PFSK-1 (cell line): ENCODE data around the gene TRRAP.

Source experiments
- POLR2AphosphoS5 ChIP-seq: IDR thresholded peaks from 2 replicates; pipeline ENCODE4 v1.6.1; 2012; ENCODE audit warnings: low read depth, mild to moderate bottlenecking, control low read depth, low read length, moderate library complexity
- TF ChIP-seq, protein P1 (sequence below), 2 experiments: IDR thresholded peaks; 2 replicates each; pipeline versions ENCODE4 v1.6.1 to v1.8.0; 2011 to 2012; ENCODE audit warnings: low read depth in 2 of 2, low read length in 2 of 2, control low read depth in 1 of 2, inconsistent platforms in 1 of 2, mild to moderate bottlenecking in 1 of 2, moderate library complexity in 1 of 2; ENCODE audit not compliant: insufficient read depth in 1 of 2

DNA sequence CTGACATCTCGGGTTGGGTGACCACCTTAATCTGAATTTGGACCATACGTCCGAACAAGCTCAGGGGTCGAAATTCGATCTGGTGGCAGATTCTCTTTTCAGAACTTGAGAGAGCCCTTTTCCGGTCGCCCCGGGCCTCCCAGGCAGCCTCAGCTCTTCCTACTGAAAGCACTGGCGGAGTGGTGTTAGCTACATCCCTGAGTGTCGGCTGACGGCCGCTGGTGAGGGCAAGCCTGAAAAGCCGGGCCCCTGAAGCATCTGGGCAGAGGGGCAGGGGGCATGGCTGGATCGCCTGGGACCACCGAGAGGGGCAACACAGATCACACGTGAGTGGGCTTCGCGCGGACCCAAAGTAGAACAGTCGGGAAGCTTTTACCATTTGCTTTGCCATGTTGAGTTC, 149.5 kb downstream of the TRRAP start:
- TF ChIP-seq, protein P1, sequence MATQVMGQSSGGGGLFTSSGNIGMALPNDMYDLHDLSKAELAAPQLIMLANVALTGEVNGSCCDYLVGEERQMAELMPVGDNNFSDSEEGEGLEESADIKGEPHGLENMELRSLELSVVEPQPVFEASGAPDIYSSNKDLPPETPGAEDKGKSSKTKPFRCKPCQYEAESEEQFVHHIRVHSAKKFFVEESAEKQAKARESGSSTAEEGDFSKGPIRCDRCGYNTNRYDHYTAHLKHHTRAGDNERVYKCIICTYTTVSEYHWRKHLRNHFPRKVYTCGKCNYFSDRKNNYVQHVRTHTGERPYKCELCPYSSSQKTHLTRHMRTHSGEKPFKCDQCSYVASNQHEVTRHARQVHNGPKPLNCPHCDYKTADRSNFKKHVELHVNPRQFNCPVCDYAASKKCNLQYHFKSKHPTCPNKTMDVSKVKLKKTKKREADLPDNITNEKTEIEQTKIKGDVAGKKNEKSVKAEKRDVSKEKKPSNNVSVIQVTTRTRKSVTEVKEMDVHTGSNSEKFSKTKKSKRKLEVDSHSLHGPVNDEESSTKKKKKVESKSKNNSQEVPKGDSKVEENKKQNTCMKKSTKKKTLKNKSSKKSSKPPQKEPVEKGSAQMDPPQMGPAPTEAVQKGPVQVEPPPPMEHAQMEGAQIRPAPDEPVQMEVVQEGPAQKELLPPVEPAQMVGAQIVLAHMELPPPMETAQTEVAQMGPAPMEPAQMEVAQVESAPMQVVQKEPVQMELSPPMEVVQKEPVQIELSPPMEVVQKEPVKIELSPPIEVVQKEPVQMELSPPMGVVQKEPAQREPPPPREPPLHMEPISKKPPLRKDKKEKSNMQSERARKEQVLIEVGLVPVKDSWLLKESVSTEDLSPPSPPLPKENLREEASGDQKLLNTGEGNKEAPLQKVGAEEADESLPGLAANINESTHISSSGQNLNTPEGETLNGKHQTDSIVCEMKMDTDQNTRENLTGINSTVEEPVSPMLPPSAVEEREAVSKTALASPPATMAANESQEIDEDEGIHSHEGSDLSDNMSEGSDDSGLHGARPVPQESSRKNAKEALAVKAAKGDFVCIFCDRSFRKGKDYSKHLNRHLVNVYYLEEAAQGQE (IDR thresholded peaks at IDR 0.05; ENCODE audit: insufficient read depth in 1 of 2, low read depth in 2 of 2, low read length in 2 of 2) = no peak
- no peak for TF ChIP-seq POLR2AphosphoS5
